Measurements from ENCODE around the gene SEPTIN11. TPM values are rescaled to one million over a fixed set of nuclear protein-coding genes. Genes with fewer than 3 reads are reported as not detected.

SEPTIN11 gene
- total RNA-seq, 1 donor from 2014 or later, result 460 TPM

- DNase-seq (ENCODE audit: extremely low spot score, unreplicated experiment), result no peak
- peak overlapping the region; percentile 92 for H3K27ac Mint-ChIP-seq (ENCODE audit: unreplicated experiment)
Measured at GRCh38 chr4:76987153-76987591, 37.6 kb downstream of the SEPTIN11 start.

GRCh38 chr4:76987685-76988084, 38.1 kb downstream of the SEPTIN11 start:
- H3K27ac Mint-ChIP-seq (ENCODE audit: unreplicated experiment), result peak overlapping the region; percentile 92
- H3K9me3 Mint-ChIP-seq (ENCODE audit: unreplicated experiment), result peaks cover 3% of the 10 kb centered on the region
- H3K4me3 Mint-ChIP-seq (ENCODE audit: unreplicated experiment), result peak overlapping the region; percentile 70
- DNase-seq (ENCODE audit: extremely low spot score, unreplicated experiment), result no peak
- H3K4me1 Mint-ChIP-seq (ENCODE audit: unreplicated experiment), result peaks cover 97% of the 10 kb centered on the region
- no peak for TF ChIP-seq CTCF (IDR thresholded peaks at IDR 0.05)
- peaks cover 17% of the 10 kb centered on the region for H3K36me3 Mint-ChIP-seq (ENCODE audit: unreplicated experiment)
- H3K27me3 Mint-ChIP-seq (ENCODE audit: unreplicated experiment), result no peaks in the 10 kb centered on the region

More at GRCh38 chr4:76987153-76987591, 37.6 kb downstream of the SEPTIN11 start:
- H3K9me3 Mint-ChIP-seq (ENCODE audit: unreplicated experiment), result peaks cover 3% of the 10 kb centered on the region
- H3K27me3 Mint-ChIP-seq (ENCODE audit: unreplicated experiment), result no peaks in the 10 kb centered on the region
- peak overlapping the region; percentile 70 for H3K4me3 Mint-ChIP-seq (ENCODE audit: unreplicated experiment)
- H3K4me1 Mint-ChIP-seq (ENCODE audit: unreplicated experiment), result peaks cover 97% of the 10 kb centered on the region
- H3K36me3 Mint-ChIP-seq (ENCODE audit: unreplicated experiment), result peaks cover 18% of the 10 kb centered on the region
- peak; percentile 33 for TF ChIP-seq CTCF (IDR thresholded peaks at IDR 0.05)

- H3K4me1 Mint-ChIP-seq (ENCODE audit: unreplicated experiment), result peaks cover 89% of the 10 kb centered on the region
- H3K27ac Mint-ChIP-seq (ENCODE audit: unreplicated experiment), result peak overlapping the region; percentile 90
- DNase-seq (ENCODE audit: extremely low spot score, unreplicated experiment), result no peak
- H3K4me3 Mint-ChIP-seq (ENCODE audit: unreplicated experiment), result no peak overlapping the region
- H3K9me3 Mint-ChIP-seq (ENCODE audit: unreplicated experiment), result peaks cover 3% of the 10 kb centered on the region
- TF ChIP-seq CTCF (IDR thresholded peaks at IDR 0.05), result no peak
- no peaks in the 10 kb centered on the region for H3K27me3 Mint-ChIP-seq (ENCODE audit: unreplicated experiment)
- H3K36me3 Mint-ChIP-seq (ENCODE audit: unreplicated experiment), result peaks cover 18% of the 10 kb centered on the region
Measured at GRCh38 chr4:76989391-76990061, 40.0 kb downstream of the SEPTIN11 start.

- Mint-ChIP-seq H3K27me3 (ENCODE audit: unreplicated experiment) (no peaks in the 10 kb centered on the region), H3K36me3 (ENCODE audit: unreplicated experiment) (peaks cover 18% of the 10 kb centered on the region), H3K27ac (ENCODE audit: unreplicated experiment) (peak overlapping the region; percentile 90), H3K9me3 (ENCODE audit: unreplicated experiment) (peaks cover 3% of the 10 kb centered on the region), H3K4me1 (ENCODE audit: unreplicated experiment) (peaks cover 82% of the 10 kb centered on the region), H3K4me3 (ENCODE audit: unreplicated experiment) (no peak overlapping the region)
- no peak for DNase-seq (ENCODE audit: extremely low spot score, unreplicated experiment)
- no peak for TF ChIP-seq CTCF (IDR thresholded peaks at IDR 0.05)
Measured at GRCh38 chr4:76990288-76991080, 40.9 kb downstream of the SEPTIN11 start.

GRCh38 chr4:76991161-76991660, 41.7 kb downstream of the SEPTIN11 start:
- TF ChIP-seq CTCF (IDR thresholded peaks at IDR 0.05), result no peak
- peaks cover 82% of the 10 kb centered on the region for H3K4me1 Mint-ChIP-seq (ENCODE audit: unreplicated experiment)
- peak overlapping the region; percentile 90 for H3K27ac Mint-ChIP-seq (ENCODE audit: unreplicated experiment)
- H3K9me3 Mint-ChIP-seq (ENCODE audit: unreplicated experiment), result peaks cover 3% of the 10 kb centered on the region
- DNase-seq (ENCODE audit: extremely low spot score, unreplicated experiment), result no peak
- no peaks in the 10 kb centered on the region for H3K27me3 Mint-ChIP-seq (ENCODE audit: unreplicated experiment)
- peaks cover 24% of the 10 kb centered on the region for H3K36me3 Mint-ChIP-seq (ENCODE audit: unreplicated experiment)
- peak overlapping the region; percentile 16 for H3K4me3 Mint-ChIP-seq (ENCODE audit: unreplicated experiment)
